HG03432 (cell line): ENCODE measurements around the gene SPHK2.
A peak's percentile ranks its signal among the peaks of the same experiment; 100 is the strongest.

ENCODE experiments used
- ATAC-seq: cut with Tn5 transposase; IDR thresholded peaks from one replicate; pipeline ENCODE4 v1.9.1; 2021; ENCODE audit warnings: mild to moderate bottlenecking, moderate library complexity; ENCODE audit not compliant: unreplicated experiment

Gene SPHK2

DNA sequence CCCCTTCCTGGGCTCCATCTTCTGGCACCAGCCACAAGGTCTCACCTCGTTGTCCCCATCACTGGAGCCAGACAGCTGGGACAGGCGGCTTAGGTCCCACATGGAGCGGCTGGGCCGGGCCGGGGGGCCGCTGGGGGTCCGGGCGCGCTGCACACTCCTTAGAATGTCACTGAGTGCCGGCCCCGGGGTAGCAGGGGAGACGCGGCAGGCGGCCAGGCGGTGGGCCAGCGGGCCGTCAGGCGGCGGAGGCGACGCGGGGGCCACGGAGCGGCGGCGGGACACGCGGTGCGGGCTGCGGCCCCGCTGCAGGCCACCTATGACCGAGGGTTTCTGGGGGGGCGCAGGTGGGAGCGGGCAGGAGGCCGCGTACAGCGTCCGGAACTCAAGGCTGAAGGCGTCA lies 15.9 kb upstream of the SPHK2 start:
- no peak for ATAC-seq

DNA sequence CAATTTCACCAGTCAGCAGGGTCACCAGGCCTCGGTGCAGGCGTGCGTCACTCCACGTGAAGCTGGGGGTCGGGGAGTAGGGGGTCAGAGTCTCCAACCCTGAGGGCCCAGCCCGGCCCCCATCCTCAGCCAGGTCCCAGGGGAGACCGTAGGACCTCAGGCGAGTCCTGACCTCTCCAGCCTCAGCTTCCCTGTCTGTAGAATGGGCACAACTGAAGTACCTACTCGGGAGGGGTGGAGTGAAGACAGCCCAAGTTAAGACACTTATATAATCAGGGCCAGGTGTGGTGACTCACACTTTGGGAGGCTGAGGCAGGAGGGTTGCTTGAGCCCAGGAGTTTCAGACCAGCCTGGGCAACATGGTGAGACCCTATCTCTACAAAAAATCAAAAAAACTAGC lies 15.5 kb upstream of the SPHK2 start:
- ATAC-seq: no peak

DNA sequence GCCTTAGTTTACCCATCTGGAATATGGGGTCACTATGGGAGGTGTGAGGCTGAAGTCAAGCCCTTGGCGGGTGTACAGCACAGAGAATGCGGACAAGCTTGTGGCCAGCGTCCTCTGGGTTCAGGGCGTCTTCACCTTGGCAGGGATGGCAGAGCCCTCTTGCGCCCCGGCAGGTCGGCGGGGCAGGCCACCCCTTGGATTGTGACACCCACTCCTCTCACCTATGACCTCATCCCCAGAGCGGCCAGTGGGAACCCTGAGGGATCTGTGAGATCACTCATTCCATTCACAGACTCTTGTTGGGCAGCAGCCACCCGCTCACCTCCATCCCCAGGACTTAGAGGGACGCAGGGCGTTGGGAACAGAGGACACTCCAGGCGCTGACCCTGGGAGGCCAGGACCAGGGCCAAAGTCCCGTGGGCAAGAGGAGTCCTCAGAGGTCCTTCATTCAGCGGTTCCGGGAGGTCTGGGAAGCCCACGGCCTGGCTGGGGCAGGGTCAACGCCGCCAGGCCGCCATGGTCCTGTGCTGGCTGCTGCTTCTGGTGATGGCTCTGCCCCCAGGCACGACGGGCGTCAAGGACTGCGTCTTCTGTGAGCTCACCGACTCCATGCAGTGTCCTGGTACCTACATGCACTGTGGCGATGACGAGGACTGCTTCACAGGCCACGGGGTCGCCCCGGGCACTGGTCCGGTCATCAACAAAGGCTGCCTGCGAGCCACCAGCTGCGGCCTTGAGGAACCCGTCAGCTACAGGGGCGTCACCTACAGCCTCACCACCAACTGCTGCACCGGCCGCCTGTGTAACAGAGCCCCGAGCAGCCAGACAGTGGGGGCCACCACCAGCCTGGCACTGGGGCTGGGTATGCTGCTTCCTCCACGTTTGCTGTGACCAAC lies 12.6 kb upstream of the SPHK2 start, which contains the start of gene SPACA4:
Gene SPACA4, plus strand, starts transcription at position 280 of the 896 bp plus-strand sequence. Its CDS starts 237 bp downstream, at position 517.
- ATAC-seq: no peak

DNA sequence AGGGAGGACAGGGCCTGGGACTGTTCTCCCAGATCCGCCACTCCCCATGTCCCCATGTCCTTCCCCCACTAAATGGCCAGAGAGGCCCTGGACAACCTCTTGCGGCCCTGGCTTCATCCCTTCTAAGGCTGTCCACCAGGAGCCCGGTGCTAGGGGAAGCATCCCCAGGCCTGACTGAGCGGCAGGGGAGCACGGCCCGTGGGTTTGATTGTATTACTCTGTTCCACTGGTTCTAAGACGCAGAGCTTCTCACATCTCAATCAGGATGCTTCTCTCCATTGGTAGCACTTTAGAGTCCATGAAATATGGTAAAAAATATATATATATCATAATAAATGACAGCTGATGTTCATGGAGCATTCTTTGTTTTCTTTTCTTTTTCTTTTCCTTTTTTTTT lies 11.9 kb upstream of the SPHK2 start:
- no peak for ATAC-seq

DNA sequence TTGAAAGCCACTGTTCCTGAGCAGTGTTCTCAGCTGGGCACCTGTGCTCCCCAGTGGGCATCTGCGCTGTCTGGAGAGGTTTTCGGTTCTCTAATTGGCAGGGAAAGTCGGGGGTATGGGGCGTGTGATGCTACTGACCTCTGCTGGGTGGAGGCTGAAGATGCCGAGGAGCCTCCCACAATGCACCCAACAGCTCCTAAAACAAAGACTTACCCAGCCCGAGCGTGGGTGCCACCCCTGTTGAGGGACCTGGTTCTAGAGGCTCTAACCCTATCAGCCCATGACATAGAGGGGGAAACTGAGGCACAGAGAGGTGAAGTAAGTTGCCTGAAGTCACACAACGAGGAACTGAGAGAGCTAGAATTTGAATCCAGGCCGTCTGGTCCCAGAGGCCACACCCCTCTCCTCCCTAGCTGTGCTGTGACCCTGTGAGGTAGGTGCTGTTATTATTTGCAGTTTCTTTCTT lies 10.5 kb upstream of the SPHK2 start:
- ATAC-seq: peak; percentile 50

DNA sequence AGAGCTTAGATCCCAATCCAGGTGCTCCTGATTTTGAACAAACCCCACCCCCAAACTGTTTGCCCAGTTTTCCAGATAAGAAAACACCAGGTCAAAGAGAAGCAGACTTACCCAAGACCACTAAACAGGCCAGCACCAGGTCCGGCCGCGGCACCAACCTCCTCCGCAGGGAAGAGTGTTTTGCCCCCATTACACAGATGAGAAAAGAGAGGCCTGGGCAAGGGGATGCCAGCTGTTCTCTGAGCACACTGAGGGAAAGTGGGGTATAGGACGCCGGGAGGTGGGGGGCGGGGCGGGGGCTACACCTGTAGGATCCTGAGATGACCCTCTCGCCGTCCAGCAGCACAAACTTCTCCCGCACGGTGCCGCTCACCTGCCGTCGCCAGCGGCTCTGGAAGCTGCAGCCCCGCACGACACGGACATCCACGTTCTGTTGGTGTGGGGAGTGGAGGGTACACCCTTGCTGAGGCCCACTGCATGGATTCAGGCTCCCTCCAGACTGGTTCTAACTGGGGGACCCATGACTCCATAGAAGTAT lies 9.7 kb upstream of the SPHK2 start:
- no peak for ATAC-seq

DNA sequence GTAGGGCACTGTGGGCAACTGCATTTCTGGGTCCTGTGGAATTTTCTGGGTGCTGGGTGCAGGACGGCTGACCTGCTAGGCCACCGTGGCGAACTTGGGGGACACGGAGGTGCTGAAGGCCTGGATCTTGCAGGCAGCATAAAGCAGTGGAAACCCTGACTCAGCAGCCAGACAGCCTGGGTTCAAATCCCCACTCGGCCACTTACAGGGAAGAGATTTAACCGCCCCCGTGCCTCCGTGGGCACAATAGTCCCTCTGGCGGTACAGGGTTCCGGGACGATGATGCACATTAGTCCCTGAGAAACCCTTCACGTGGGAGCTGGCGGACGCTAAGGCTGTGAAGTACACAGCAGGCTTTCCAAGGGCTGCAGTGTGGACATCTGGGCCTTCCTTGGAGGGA lies 7.4 kb upstream of the SPHK2 start:
- no peak for ATAC-seq

DNA sequence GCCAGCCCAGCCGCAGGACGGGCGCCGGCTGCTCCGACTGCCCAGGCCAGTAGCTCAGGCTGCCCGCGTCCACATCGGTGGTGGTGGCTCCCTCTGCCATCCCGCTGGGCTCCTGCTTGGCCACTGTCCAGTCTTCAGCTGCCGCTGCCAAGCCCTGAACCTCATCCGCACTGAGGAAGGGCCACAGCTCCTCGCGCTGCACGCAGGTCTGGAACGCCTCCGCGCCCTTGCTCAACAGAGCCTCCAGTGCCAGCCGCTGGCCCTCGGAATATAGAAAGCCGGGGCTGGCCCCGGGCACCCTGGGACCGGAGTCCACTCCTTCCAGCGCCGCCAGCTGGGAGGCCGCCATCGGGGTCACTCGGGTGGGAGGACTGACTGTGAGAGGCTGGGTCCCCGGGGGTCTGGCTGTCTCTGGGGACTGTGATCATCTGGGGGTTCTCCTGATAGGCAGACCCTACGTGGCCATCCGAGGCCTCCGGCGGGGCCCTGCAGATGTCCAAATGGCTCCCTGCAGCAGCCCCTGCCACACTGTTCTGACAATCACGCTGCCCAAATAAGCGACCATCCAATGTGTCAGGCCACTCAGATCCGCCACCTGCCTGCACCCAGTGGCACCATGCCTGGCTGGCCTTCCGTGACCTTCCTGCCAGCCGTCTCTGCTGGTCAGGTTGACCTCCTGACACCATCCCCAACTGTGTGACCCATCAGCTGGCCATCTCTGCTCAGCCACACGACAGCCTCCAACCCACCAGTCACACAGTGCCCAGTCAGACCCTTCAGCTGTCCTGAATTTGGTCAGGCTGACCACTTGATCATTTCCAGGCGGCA lies 6.1 kb upstream of the SPHK2 start:
- ATAC-seq: no peak

DNA sequence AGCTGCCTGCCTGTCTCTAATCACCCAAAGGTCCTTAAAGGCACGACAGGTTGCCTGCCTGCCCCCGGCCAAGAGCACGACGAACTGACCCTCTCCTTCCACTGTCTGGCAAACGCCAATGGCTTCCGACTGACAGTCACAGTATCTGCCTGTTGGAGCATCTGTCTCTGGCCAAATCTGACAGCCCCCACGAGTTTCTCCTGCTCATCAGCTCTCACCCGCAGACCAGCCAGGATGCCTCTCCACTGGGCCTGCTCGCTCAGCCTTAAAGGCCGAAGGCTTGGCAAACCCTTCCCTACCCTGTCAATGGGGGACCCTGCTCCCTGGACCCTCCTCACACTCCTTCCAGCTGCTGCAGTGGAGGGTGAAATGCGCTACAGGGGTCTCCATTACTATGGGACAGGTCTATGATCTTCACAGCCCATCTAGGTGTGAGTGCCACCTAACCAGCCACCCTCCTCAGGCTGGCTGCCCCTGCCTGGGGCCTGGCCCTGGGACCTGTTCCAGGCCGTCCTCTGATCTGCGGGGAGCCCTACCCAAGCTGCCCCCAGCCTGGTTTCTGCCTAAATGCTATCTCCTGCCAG lies 5.4 kb upstream of the SPHK2 start:
- ATAC-seq: no peak

DNA sequence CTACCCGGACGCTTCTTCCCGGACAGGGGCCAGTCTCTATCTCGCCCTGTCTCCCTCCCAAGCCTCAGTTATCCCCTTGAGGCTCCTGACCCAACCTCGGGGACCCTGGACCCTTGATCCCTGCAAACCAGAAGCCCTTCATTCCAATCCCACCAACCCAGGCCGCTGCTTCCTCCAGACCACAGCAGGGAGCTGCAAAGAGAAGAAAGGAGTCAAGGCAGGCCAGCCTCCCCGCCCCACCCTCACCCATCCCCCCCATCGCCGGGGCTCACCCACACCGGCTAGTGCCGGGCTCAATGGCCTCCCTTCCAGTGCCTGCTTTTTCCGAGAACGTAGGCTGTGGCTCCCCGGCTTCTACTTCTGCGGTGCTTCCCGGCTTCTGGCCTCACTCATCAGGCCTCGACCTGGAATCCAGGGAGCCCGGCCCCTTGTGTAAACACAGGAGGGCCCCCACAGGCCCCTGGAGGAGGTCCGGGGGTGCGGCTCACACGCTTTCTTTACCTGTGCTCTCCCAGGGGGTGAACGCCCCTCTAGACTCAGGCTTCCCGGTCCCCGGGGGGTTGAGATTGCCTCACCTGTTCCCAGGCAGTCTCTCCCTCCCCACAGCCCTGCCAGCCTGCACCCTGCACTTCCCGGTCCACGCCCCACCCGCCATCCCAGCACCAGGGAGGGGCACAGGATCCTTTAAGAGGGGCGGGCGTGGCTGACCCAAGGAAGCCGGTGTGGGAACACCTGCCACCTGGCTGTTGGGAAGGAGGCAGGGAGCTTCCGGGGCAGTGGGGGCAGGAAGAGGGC lies 4.7 kb upstream of the SPHK2 start, which contains the start of gene FAM83E:
Gene FAM83E, minus strand, starts transcription at position 641 of the 795 bp plus-strand sequence. CDS start 1,704 bp downstream, outside the sequence.
- no peak for ATAC-seq

DNA sequence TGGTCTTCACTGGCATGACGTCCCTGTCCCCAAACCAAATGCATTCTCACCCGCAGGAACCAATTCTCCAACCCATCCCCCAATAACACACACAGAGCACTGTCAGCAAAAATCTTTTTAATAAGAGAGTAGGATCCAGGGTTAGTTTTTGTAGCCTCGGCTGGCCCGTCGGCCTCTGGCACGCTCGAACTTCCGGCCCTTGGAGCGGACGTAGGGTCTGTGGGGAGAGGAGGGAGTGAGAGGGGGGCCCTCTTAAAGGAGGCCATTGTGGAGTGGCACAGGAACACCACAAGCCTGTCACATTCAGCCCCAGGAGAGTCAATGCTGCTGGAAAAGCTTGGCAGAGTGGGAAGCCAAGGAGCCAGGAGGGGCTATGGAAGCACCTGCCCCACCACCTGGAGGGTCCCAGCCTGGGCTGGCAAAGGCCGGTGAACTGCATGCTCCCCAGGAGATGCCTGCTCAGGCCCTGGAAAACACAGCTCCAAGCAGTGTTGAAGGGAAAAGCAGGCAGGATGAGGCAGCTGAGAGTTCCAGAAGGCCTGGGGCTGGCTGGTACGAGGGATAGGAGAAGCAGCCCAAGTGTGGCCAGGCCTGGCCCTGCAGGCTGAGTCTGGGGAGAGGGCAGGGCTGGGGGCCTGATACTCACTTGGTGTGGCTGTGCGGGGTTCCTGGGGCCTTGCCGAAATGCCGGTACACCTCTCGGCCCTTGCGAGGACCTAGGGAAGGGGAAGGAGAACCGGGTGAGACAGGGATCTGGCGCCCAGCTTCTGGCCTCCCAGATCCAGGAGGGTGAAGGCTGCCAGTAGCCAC lies 3.9 kb upstream of the SPHK2 start:
- ATAC-seq: no peak

DNA sequence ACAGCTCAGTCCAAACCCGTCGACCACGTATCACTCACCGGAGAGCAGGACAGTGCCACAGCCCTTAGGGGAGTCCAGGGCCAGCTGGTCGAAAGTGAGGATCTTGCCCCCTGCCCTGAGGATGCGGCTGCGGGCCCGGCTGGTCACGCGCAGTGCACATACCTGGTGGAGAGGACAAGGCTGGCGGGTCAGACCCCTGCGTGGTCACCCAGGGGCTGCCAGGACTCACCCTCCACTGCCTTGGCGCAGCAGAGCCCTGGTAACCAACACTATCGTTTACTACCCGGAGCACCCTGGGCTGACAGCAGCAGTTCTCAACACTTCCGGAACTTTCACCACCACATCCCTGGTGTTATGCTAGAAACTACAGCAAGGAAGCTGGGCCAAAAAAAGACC lies 3.3 kb upstream of the SPHK2 start:
- no peak for ATAC-seq

DNA sequence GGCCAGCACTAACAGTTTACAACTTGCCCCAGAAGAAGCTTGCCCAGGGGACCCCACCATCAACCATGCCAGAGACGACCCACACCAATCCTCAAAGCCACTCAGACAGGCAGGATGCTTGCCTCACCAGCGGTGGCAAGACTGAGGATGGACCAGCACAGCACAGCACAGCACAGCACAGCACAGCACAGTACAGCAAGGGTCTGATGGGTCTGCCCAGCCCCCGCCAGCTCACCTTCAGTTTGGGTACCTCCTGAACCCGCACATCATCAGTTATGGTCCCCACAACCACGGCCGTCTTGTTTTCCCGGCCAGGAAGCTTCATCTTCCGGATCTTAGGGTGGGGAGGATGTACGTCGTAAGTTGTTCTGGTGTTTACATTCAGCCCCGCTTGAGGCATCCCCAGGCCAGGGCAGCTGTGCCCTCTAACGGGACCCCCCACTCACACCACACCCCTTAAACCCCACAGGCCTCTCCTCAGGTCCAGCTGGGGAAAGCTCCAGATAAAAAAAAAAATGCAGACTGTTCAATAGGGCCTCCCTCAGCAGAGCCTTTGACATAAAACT lies 2.7 kb upstream of the SPHK2 start:
- ATAC-seq: no peak

DNA sequence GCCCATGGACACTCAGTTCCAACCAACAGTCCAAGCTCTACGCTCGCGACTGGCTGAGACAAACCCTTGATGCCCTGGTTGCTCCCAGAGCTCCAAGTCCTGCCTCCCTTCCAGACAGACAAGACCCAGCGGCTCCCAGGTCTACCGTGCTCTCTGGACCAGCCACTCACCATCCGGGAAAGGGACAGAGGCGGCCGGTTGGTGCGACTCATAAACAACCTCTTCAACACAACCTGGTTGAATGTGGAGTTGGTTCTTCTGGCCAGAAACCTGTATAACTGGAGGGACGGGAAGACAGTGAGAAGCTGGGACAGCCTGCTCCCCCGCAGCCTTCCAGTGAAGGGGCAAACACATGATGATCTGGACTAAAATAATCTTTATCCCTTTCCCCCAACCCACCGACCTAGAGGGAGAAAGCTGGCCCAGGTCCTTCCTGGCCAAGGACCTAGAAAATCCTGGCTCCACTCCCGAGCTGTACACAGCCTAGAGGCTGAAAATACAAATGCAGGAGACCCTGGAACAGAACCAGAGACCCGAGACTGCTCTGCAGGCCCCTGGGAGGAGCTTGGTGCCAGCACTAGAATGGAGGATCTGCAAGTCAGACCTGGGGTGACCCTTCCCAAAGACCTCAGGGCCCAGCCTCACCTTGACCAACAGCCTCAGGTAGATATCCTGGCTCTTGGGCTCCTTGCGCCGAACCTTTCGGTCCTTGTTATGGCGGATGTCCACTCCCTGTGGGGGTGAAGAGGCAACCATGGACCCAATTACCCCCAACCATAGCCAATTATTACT lies 2.0 kb upstream of the SPHK2 start:
- ATAC-seq: no peak

DNA sequence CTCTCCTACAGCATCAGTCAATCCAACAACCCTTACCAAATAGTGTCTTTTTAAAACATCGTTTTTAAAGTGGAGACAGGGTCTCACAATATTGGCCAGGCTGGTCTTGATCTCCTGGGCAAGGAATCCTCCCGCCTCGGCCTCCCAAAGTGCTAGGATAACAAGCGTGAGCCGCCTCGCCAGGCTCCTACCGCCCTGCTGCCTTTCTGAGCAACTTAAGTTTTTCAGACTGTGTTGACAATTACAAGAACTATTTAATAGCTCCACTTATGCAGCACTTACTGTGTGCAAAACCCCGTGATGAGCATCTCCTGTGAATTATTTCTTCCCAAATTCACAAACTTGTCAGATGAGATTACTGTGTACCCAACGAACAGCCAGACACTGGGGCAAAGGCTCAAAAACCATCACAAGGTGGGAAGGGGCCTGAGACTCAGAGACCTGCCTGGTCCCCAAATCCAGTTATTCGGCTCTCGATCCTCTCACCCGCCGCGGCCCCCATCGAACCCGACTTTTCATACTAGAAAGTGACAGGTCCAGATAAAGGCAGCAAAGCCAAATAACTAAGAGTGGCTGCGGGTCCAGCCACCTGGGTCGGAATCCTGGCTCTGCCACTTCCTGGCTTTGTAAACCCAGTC lies 909 bp upstream of the SPHK2 start:
- ATAC-seq: no peak

DNA sequence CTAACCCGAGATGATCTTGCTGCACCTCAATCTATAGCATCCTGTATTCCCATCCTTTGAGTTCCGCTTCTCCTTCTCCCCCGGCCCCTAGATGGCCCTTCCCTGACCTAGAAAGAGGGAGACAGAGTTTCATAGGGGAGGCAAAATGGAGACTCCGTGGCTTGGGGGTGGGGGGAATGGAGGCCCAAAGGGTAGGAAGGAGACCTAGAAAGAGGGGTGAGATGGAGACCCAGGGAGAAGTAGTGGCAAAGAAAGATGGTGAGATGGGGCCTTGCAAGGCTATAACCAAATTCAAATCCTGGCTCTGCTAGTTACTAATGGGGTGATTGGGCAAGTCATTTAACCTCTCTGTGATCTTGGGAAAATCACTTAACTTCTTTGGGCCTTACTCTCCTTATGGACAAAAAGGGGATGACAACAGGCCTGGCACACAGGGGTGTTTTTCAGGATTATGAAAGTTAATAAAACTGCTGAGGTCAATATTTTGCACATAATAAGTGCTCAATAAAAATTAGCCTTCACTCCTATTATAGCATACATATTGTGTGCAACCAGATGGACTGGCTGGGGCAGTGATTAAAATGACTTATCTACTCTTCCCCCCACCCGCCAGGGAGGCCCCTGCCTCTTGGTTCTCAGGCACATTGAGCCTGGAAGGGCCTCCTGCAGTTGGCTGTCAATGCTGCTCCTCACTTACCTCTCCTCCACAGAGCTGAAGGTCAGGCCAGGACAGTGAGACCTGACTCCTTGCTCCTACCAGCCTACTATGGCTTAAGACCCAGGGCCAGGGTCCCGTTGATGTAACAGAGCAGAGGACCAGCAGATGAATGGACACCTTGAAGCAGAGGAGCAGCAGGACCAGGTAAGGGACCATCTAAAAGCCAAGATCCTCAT lies 633 bp downstream of the SPHK2 start:
- no peak for ATAC-seq

DNA sequence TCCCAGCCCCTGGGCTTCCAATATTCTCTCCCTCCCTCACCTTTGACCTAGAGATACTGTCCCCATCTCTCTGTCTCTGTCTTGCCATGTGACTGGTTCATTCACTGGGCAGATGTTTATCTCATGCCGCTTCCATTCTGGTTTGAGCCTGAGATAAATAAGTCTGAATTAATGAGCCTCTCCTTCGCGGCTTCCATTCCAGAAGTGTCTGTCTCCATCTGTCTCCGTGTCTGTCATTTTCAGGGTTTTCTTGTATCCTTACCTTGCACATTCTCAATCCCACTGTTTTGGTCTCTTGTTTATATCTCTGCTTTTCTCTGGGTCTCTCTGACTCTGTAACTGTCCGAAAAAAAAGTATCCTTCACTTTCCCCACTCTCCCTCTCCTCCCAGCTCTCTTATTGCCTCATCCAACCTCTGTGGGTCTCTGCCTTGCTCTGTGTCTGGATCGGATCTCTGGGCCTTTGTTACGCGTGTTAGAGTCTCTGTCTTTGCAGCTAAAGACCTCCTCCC lies 4.3 kb downstream of the SPHK2 start:
- no peak for ATAC-seq
